HEK293 (cell line): ENCODE results near the gene RTN3.
A peak's percentile ranks its signal among the peaks of the same experiment; 100 is the strongest.

Experiments
- CTCF ChIA-PET: fragments of 350-600 bp; formaldehyde crosslinking; extraction: SDS; loops from one replicate; lab custom pipeline; 2021; ENCODE audit warnings: antibody characterized with exemption; lab: Yijun Ruan, JAX
- POLR2A ChIA-PET: fragments of 300-600 bp; formaldehyde crosslinking; extraction: SDS; loops from one replicate; lab custom pipeline; 2020; ENCODE audit warnings: antibody characterized with exemption, inconsistent platforms; lab: Yijun Ruan, JAX
- H3K27ac ChIP-seq: fragments of 200-500 bp; sonication (Bioruptor generic); 2 replicates; pipeline ENCODE4 v1.5.1; 2014; ENCODE audit warnings: low read depth, low read length, control low read depth, inconsistent platforms; ENCODE audit errors: extremely low read depth
- H3K36me3 ChIP-seq, 2 experiments: fragments of 200-500 bp in 1 of 2; sonication (Bioruptor generic) in 1 of 2; 1 replicate in 1 of 2; 2 replicates in 1 of 2; pipeline ENCODE4 v1.5.1; 2014 to 2017; ENCODE audit warnings: inconsistent platforms in 2 of 2, low read length in 2 of 2; ENCODE audit not compliant: control insufficient read depth in 2 of 2, insufficient read depth in 1 of 2
- H3K4me1 ChIP-seq: fragments of 200-500 bp; sonication (Bioruptor generic); 2 replicates; pipeline ENCODE4 v1.5.1; 2014; ENCODE audit warnings: mild to moderate bottlenecking, low read length, inconsistent platforms; ENCODE audit not compliant: control insufficient read depth, insufficient read depth
- H3K4me3 ChIP-seq: 2 replicates; pipeline ENCODE4 v1.5.1; 2011; ENCODE audit warnings: low read depth, mild to moderate bottlenecking, control low read depth, low read length, moderate library complexity
- H3K9me3 ChIP-seq: fragments of 200-500 bp; sonication (Bioruptor generic); 2 replicates; pipeline ENCODE4 v1.5.1; 2014; ENCODE audit warnings: low read depth, low read length, inconsistent platforms; ENCODE audit not compliant: control insufficient read depth, insufficient read depth
- CTCF ChIP-seq: fragments of 450-650 bp; formaldehyde crosslinking; IDR thresholded peaks from 2 replicates; pipeline ENCODE4 v1.5.1; 2016; ENCODE audit warnings: missing biosample characterization, missing genetic modification characterization
- HIC1 ChIP-seq: fragments of 450-650 bp; formaldehyde crosslinking; IDR thresholded peaks from 2 replicates; pipeline ENCODE4 v1.5.1; 2016; ENCODE audit warnings: missing biosample characterization, missing genetic modification characterization
- HOXD13 ChIP-seq: sonication (generic); formaldehyde crosslinking; IDR thresholded peaks from 2 replicates; pipeline ENCODE4 v1.8.0; 2022; ENCODE audit warnings: missing genetic modification reagents, borderline replicate concordance
- IKZF3 ChIP-seq: fragments of 450-650 bp; IDR thresholded peaks from 2 replicates; pipeline ENCODE4 v1.5.0; 2018; ENCODE audit warnings: missing biosample characterization, mild to moderate bottlenecking, missing genetic modification characterization, moderate library complexity
- KLF1 ChIP-seq: fragments of 450-650 bp; formaldehyde crosslinking; IDR thresholded peaks from 2 replicates; pipeline ENCODE4 v1.5.1; 2016; ENCODE audit warnings: missing biosample characterization, missing genetic modification characterization
- KLF7 ChIP-seq: fragments of 450-650 bp; formaldehyde crosslinking; IDR thresholded peaks from 2 replicates; pipeline ENCODE4 v1.5.1; 2016; ENCODE audit warnings: missing biosample characterization, missing genetic modification characterization, borderline replicate concordance
- MEIS1 ChIP-seq: sonication (generic); formaldehyde crosslinking; IDR thresholded peaks from 2 replicates; pipeline ENCODE4 v1.8.1; 2022; ENCODE audit warnings: missing genetic modification reagents, mild to moderate bottlenecking, borderline replicate concordance
- OSR2 ChIP-seq: fragments of 450-650 bp; formaldehyde crosslinking; IDR thresholded peaks from 2 replicates; pipeline ENCODE4 v1.5.1; 2016; ENCODE audit warnings: missing biosample characterization, missing genetic modification characterization
- SETDB1 ChIP-seq: IDR thresholded peaks from one replicate; pipeline ENCODE4 v1.6.1; 2017; ENCODE audit warnings: mild to moderate bottlenecking, low read length, moderate library complexity, mixed read lengths; ENCODE audit not compliant: insufficient read length
- TRIM28 ChIP-seq: IDR thresholded peaks from 2 replicates; pipeline ENCODE4 v1.6.1; 2011; ENCODE audit warnings: low read length, control low read depth, borderline replicate concordance
- ZBTB20 ChIP-seq: fragments of 450-650 bp; formaldehyde crosslinking; IDR thresholded peaks from 2 replicates; pipeline ENCODE4 v1.5.1; 2016; ENCODE audit warnings: missing biosample characterization, missing genetic modification characterization
- ZBTB8A ChIP-seq: fragments of 450-650 bp; formaldehyde crosslinking; IDR thresholded peaks from 2 replicates; pipeline ENCODE4 v1.5.1; 2016; ENCODE audit warnings: missing biosample characterization, missing genetic modification characterization
- ZIC2 ChIP-seq: fragments of 450-650 bp; formaldehyde crosslinking; IDR thresholded peaks from 2 replicates; pipeline ENCODE4 v1.5.1; 2016; ENCODE audit warnings: missing biosample characterization, missing genetic modification characterization
- ZNF155 ChIP-seq: fragments of 450-650 bp; formaldehyde crosslinking; IDR thresholded peaks from 2 replicates; pipeline ENCODE4 v1.5.1; 2016; ENCODE audit warnings: missing biosample characterization, missing genetic modification characterization
- ZNF19 ChIP-seq: fragments of 450-650 bp; formaldehyde crosslinking; IDR thresholded peaks from 2 replicates; pipeline ENCODE4; 2016; ENCODE audit warnings: missing biosample characterization, missing genetic modification characterization, low read depth
- ZNF221 ChIP-seq: fragments of 450-650 bp; formaldehyde crosslinking; IDR thresholded peaks from 2 replicates; pipeline ENCODE4 v1.5.1; 2017; ENCODE audit warnings: missing biosample characterization, missing genetic modification characterization, borderline replicate concordance
- ZNF274 ChIP-seq, 2 experiments: fragments of 200-500 bp in 1 of 2; fragments of 450-650 bp in 1 of 2; sonication (Bioruptor generic) in 1 of 2; formaldehyde crosslinking in 1 of 2; IDR thresholded peaks; 2 replicates each; pipeline versions ENCODE4 v1.5.1 to v1.6.1; 2014 to 2016; ENCODE audit warnings: borderline replicate concordance in 1 of 2, inconsistent platforms in 1 of 2, low read length in 1 of 2, missing biosample characterization in 1 of 2, missing genetic modification characterization in 1 of 2
- ZNF394 ChIP-seq: fragments of 450-650 bp; formaldehyde crosslinking; IDR thresholded peaks from 2 replicates; pipeline ENCODE4 v1.5.1; 2016; ENCODE audit warnings: missing biosample characterization, missing genetic modification characterization, mild to moderate bottlenecking, moderate library complexity, borderline replicate concordance
- ZNF433 ChIP-seq: fragments of 450-650 bp; formaldehyde crosslinking; IDR thresholded peaks from 2 replicates; pipeline ENCODE4 v1.5.1; 2016; ENCODE audit warnings: missing biosample characterization, missing genetic modification characterization, low read depth
- ZNF529 ChIP-seq: fragments of 450-650 bp; formaldehyde crosslinking; IDR thresholded peaks from 2 replicates; pipeline ENCODE4 v1.5.1; 2017; ENCODE audit warnings: missing genetic modification characterization, missing biosample characterization; ENCODE audit not compliant: insufficient replicate concordance
- ZNF548 ChIP-seq: fragments of 450-650 bp; formaldehyde crosslinking; IDR thresholded peaks from 2 replicates; pipeline ENCODE4 v1.5.1; 2016; ENCODE audit warnings: missing biosample characterization, missing genetic modification characterization
- ZNF585B ChIP-seq: fragments of 450-650 bp; formaldehyde crosslinking; IDR thresholded peaks from 2 replicates; pipeline ENCODE4 v1.5.1; 2016; ENCODE audit warnings: missing biosample characterization, missing genetic modification characterization
- ZNF654 ChIP-seq: fragments of 450-650 bp; formaldehyde crosslinking; IDR thresholded peaks from 2 replicates; pipeline ENCODE4 v1.5.1; 2016; ENCODE audit warnings: low read depth, missing biosample characterization, missing genetic modification characterization
- ZNF677 ChIP-seq: fragments of 450-650 bp; IDR thresholded peaks from 2 replicates; pipeline ENCODE4 v1.5.0; 2018; ENCODE audit warnings: missing biosample characterization, mild to moderate bottlenecking, missing genetic modification characterization, moderate library complexity
- ZNF791 ChIP-seq: fragments of 450-650 bp; formaldehyde crosslinking; IDR thresholded peaks from 2 replicates; pipeline ENCODE4 v1.5.1; 2016; ENCODE audit warnings: missing biosample characterization, missing genetic modification characterization
- TF ChIP-seq, protein P1 (sequence below): fragments of 450-650 bp; formaldehyde crosslinking; IDR thresholded peaks from 2 replicates; pipeline ENCODE4 v1.5.1; 2016; ENCODE audit warnings: missing biosample characterization, missing genetic modification characterization

RTN3 gene

DNA sequence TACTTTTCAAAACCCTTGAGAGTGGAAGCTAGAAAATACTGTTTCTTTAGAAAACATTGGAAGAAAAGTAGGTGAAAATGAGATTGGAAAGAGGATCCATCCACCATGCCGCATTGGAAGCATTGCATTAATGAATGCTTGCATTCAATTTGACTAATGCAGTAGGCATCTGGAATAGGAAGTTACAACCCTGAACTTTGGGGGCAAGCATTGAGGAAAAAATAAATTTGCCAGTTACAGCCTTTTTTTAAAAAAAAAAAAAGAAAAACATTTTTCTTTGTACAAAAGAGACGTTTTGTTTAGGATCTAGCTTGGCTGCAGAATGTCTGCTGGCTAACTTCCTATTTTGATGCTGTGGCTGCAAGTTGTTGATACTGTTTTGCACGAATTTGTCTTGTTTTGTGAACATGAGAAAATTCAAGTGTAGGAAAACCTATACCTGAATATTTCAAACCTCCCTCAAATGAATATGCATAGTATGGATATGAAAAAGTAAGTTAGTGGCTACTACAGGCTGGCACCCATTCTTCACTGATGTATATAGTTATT, 28.1 kb downstream of the RTN3 start:
- Histone ChIP-seq H3K27ac (no peak overlapping the region), H3K4me3 (no peak overlapping the region)
- no peak for TF ChIP-seq KLF7 (tag by site-specific recombination)
- TF ChIP-seq ZNF221 (tag by site-specific recombination) = no peak
- no peak for TF ChIP-seq ZIC2 (tag by site-specific recombination)
- TF ChIP-seq ZNF677 (tag by site-specific recombination) = no peak
- no peak for TF ChIP-seq ZNF274 (IDR thresholded peaks at IDR 0.05; ENCODE audit: low read length)
- no peak for TF ChIP-seq ZNF274 (tag by site-specific recombination; IDR thresholded peaks at IDR 0.05; ENCODE audit: borderline replicate concordance)
- no peak for TF ChIP-seq HOXD13 (CRISPR knock-in tag)
- TF ChIP-seq ZBTB8A (tag by site-specific recombination) = no peak
- no peak for TF ChIP-seq ZNF548 (tag by site-specific recombination)
- no peak for TF ChIP-seq CTCF
- TF ChIP-seq ZNF791 = no peak
- no peak for TF ChIP-seq ZNF19 (tag by site-specific recombination)
- no peak for TF ChIP-seq ZNF433 (tag by site-specific recombination)
- TF ChIP-seq HIC1 (tag by site-specific recombination) = no peak
- TF ChIP-seq, all 188 proteins: peak for 0
- CTCF ChIA-PET = interaction anchor here (1.3 kb wide), 1 partner anchor 29 kb away, joined by 4 read pairs; no protein-coding TSS in a partner anchor
- H3K4me1 ChIP-seq = peaks cover 2% of the 10 kb centered on the region; the same call in 1 of the 2 replicates
- POLR2A ChIA-PET = interaction anchor here (0.9 to 1.0 kb wide), 2 partner anchors 24 to 28 kb away, joined by 3 to 5 read pairs; partner anchors contain the start of gene RTN3
- H3K36me3 ChIP-seq = no peaks in the 10 kb centered on the region
- H3K9me3 ChIP-seq = no peaks in the 10 kb centered on the region

DNA sequence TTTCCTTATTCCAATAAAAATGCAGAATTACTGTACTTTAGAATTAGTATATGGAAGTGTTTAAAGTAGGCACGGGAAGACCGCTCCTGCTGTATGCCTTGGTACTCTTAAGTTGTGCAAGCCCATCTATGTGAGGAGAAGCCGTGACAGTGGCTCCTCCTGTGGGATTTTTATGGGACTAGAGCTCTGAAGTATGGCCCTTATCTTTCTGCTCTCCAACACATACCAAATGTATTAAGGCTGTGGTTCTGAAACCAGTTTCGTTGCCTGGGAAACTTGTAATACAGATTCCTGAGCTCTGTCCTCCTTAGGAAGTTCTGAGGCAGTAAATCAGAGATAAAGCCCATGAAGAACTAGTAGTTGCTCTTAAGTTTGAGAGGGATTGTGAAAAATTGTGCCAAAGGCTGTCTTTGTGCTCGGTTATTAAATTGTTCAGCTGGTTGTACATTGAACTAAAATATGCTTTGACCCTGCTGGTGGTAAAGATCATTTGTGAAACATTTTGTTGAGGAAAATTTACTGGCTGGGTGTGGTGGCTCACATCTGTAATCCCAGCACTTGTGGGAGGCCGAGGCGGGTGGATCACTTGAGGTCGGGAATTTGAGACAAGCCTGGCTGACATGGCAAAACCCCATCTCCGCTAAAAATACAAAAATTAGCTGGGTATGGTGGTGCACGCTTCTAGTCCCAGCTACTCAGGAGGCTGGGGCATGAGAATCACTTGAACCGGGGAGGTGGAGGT, 29.3 kb downstream of the RTN3 start:
- H3K27ac ChIP-seq = no peak overlapping the region
- no peaks in the 10 kb centered on the region for H3K36me3 ChIP-seq
- POLR2A ChIA-PET = no interaction called here
- CTCF ChIA-PET = interaction anchor here (0.6 to 1.6 kb wide), 4 partner anchors 11 to 44 kb away, joined by 3 to 11 read pairs (median 5); partner anchors contain the start of gene RTN3
- no peak overlapping the region for H3K4me3 ChIP-seq
- TF ChIP-seq OSR2 (tag by site-specific recombination) (peak; percentile 43; the same call in 1 of the 2 replicates), ZNF155 (tag by site-specific recombination) (no peak), SETDB1 (no peak), IKZF3 (tag by site-specific recombination) (peak; percentile 55), ZNF394 (no peak), TRIM28 (peak; percentile 57; the same call in 1 of the 2 replicates), ZNF654 (tag by site-specific recombination) (peak; percentile 7; the same call in 1 of the 2 replicates), MEIS1 (CRISPR knock-in tag) (no peak), KLF1 (peak; percentile 55; the same call in 1 of the 2 replicates), ZNF529 (tag by site-specific recombination) (no peak), ZBTB20 (tag by site-specific recombination) (peak; percentile 91), ZNF585B (tag by site-specific recombination) (no peak)
- TF ChIP-seq, protein P1, sequence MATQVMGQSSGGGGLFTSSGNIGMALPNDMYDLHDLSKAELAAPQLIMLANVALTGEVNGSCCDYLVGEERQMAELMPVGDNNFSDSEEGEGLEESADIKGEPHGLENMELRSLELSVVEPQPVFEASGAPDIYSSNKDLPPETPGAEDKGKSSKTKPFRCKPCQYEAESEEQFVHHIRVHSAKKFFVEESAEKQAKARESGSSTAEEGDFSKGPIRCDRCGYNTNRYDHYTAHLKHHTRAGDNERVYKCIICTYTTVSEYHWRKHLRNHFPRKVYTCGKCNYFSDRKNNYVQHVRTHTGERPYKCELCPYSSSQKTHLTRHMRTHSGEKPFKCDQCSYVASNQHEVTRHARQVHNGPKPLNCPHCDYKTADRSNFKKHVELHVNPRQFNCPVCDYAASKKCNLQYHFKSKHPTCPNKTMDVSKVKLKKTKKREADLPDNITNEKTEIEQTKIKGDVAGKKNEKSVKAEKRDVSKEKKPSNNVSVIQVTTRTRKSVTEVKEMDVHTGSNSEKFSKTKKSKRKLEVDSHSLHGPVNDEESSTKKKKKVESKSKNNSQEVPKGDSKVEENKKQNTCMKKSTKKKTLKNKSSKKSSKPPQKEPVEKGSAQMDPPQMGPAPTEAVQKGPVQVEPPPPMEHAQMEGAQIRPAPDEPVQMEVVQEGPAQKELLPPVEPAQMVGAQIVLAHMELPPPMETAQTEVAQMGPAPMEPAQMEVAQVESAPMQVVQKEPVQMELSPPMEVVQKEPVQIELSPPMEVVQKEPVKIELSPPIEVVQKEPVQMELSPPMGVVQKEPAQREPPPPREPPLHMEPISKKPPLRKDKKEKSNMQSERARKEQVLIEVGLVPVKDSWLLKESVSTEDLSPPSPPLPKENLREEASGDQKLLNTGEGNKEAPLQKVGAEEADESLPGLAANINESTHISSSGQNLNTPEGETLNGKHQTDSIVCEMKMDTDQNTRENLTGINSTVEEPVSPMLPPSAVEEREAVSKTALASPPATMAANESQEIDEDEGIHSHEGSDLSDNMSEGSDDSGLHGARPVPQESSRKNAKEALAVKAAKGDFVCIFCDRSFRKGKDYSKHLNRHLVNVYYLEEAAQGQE (tag by site-specific recombination) = peak; percentile 66
- H3K9me3 ChIP-seq = no peaks in the 10 kb centered on the region
- peaks cover 2% of the 10 kb centered on the region; the same call in 1 of the 2 replicates for H3K4me1 ChIP-seq
